Mesothelial cell of epicardium (in vitro differentiated cells): ENCODE data around the gene MOGAT1. TPM values are rescaled to one million over a fixed set of nuclear protein-coding genes. Genes with fewer than 3 reads are reported as not detected.
A peak's percentile ranks its signal among the peaks of the same experiment; 100 is the strongest.

ENCODE experiments used
- DNase-seq, 2 experiments: peaks; one replicate each; pipeline ENCODE4 v3.0.0; 2021; ENCODE audit warnings: low spot score in 2 of 2; ENCODE audit not compliant: unreplicated experiment in 2 of 2
- H3K27ac Mint-ChIP-seq: 2 replicates; pipeline ENCODE4 v1.8.0; 2021; ENCODE audit warnings: mixed read lengths
- H3K27me3 Mint-ChIP-seq: 2 replicates; pipeline ENCODE4 v1.8.0; 2021; ENCODE audit warnings: low read depth, mixed read lengths
- H3K36me3 Mint-ChIP-seq: 2 replicates; pipeline ENCODE4 v1.8.0; 2021; ENCODE audit warnings: mixed read lengths
- H3K4me1 Mint-ChIP-seq: 2 replicates; pipeline ENCODE4 v1.8.0; 2021; ENCODE audit warnings: mixed read lengths
- H3K4me3 Mint-ChIP-seq: 2 replicates; pipeline ENCODE4 v1.8.0; 2021; ENCODE audit warnings: mild to moderate bottlenecking, moderate library complexity, mixed read lengths
- H3K9me3 Mint-ChIP-seq: 2 replicates; pipeline ENCODE4 v1.8.0; 2021; ENCODE audit warnings: mixed read lengths
- CTCF ChIP-seq: fragments of 200-600 bp; sonication (generic); IDR thresholded peaks from one replicate; pipeline ENCODE4 v1.5.0; 2021; ENCODE audit warnings: antibody characterized with exemption; ENCODE audit not compliant: unreplicated experiment
- total RNA-seq: library from RNA; stranded (reverse); gene quantifications from 3 replicates; pipeline ENCODE4 v1.2.1, GENCODE V29; 2021

Gene MOGAT1
- total RNA-seq, 1 donor from 2014 or later, result not detected

- H3K4me1 Mint-ChIP-seq, result peaks cover 19% of the 10 kb centered on the region
- no peaks in the 10 kb centered on the region for H3K27me3 Mint-ChIP-seq
- H3K9me3 Mint-ChIP-seq, result no peaks in the 10 kb centered on the region
- no peak for DNase-seq
- peak overlapping the region; percentile 99 for H3K27ac Mint-ChIP-seq
- no peaks in the 10 kb centered on the region for H3K36me3 Mint-ChIP-seq
- H3K4me3 Mint-ChIP-seq, result peak overlapping the region; percentile 93
- TF ChIP-seq CTCF, result no peak
Measured at GRCh38 chr2:222656526-222657446, 14.7 kb upstream of the MOGAT1 start.

DNA sequence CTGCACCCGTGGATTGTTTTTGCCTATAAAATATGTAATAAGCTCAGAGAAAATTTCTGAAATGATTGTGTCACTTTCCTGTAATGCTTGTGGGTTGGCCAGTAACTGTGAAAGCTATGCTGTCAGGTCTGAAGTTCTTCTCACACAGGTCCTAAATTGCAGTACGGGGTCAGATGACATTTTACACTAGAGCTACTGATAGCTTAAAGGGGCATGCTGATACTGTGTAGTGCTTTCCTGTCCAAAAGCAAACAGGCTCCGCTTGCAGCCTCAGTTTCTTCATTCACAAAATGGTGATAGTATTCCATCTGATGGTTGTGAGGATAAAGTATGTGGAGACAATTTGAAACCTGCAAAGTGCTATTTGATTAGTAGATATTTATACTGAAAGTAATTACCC lies 8.0 kb upstream of the MOGAT1 start:
- TF ChIP-seq CTCF, result no peak
- Mint-ChIP-seq H3K27me3 (peaks cover 11% of the 10 kb centered on the region), H3K36me3 (no peaks in the 10 kb centered on the region), H3K9me3 (no peaks in the 10 kb centered on the region), H3K27ac (no peak overlapping the region), H3K4me1 (no peaks in the 10 kb centered on the region), H3K4me3 (no peak overlapping the region)
- DNase-seq, result no peak

DNA sequence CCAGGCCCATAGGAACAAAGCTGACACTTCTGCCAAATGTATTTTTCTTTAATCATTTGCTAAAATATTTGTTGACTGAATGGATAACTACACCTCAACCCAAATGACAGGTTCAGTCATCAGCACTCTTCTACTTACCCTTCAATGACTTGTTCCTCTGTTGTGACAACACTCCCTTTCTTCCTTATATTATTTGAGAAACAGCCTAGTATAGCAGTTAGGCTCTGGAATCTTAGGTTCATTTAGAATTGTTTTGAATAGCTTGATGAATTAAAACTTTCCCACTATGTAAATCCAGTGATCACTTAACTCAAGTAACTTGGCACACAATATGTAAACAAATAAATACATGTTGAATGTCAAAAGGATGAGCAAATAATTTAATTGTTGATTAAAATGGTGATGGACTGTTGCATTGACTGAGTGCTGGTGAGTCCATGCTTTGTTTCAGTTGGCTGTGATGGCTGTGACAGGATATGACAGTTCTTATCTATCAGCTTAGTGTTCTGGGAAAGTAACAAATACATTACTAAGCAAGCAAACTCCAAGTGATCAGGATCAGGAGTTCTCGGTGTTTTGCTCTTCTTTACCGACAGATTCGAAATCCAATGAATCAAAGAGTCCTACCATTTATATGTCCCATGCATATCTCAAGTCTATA lies 2.8 kb upstream of the MOGAT1 start:
- Mint-ChIP-seq H3K4me3 (no peak overlapping the region), H3K9me3 (no peaks in the 10 kb centered on the region), H3K36me3 (no peaks in the 10 kb centered on the region), H3K27me3 (peaks cover 54% of the 10 kb centered on the region), H3K27ac (no peak overlapping the region), H3K4me1 (peaks cover 8% of the 10 kb centered on the region)
- TF ChIP-seq CTCF, result no peak
- DNase-seq, result no peak

DNA sequence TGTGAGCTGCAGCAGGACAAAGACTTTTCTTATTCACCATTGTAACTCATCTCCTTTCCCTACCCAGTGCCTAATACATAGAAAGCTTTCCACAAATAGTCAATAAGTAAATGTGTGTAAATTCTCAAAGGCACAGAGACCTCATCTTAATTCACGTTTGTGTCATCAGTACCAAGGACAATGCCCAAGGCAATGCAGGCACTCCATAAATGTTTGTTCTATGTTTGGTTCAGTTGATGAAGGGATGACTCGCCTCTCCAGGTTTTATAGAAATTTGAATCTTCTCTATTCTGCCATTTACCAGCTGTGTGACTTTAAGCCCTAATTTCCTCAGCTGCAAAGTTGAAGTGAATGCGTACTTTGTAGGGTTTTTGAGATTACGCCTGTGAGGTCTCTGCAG lies 2.1 kb upstream of the MOGAT1 start:
- Mint-ChIP-seq H3K9me3 (no peaks in the 10 kb centered on the region), H3K27ac (no peak overlapping the region), H3K36me3 (no peaks in the 10 kb centered on the region), H3K27me3 (peaks cover 59% of the 10 kb centered on the region), H3K4me3 (no peak overlapping the region), H3K4me1 (peaks cover 8% of the 10 kb centered on the region)
- no peak for DNase-seq
- TF ChIP-seq CTCF, result no peak

- H3K4me3 Mint-ChIP-seq, result peak overlapping the region; percentile 36
- peaks cover 62% of the 10 kb centered on the region for H3K27me3 Mint-ChIP-seq
- no peaks in the 10 kb centered on the region for H3K9me3 Mint-ChIP-seq
- H3K27ac Mint-ChIP-seq, result no peak overlapping the region
- TF ChIP-seq CTCF, result no peak
- no peak for DNase-seq
- no peaks in the 10 kb centered on the region for H3K36me3 Mint-ChIP-seq
- H3K4me1 Mint-ChIP-seq, result peaks cover 8% of the 10 kb centered on the region
Measured at GRCh38 chr2:222670191-222671038, 1.0 kb upstream of the MOGAT1 start.
